ENCODE measurements around the gene GRID2.

GRCh38 chr4:92254767-92255442 is 48.9 kb upstream of the GRID2 start:
- TF ChIP-seq EZH2 (IDR thresholded peaks at IDR 0.05; ENCODE audit: borderline replicate concordance, control insufficient read depth, low read depth, low read length) (no peak), PBX3 (IDR thresholded peaks at IDR 0.05; ENCODE audit: insufficient replicate concordance, low read depth, low read length) (no peak), REST (IDR thresholded peaks at IDR 0.05; ENCODE audit: low read depth, low read length) (no peak), CHD2 (IDR thresholded peaks at IDR 0.05; ENCODE audit: borderline replicate concordance, low read depth, low read length) (no peak), MAX (IDR thresholded peaks at IDR 0.05; ENCODE audit: low read depth, low read length) (no peak), ZBTB11 (CRISPR knock-in tag; IDR thresholded peaks at IDR 0.05) (no peak)

Data from GM12878 (cell line).